PC-9 (cell line): ENCODE data around the gene CST6.

Source experiments
- CTCF ChIP-seq: fragments of 200-600 bp; sonication (generic); conservative IDR thresholded peaks from 2 replicates; pipeline ENCODE4 v1.6.1; 2017; ENCODE audit warnings: mixed run types, antibody characterized with exemption, mild to moderate bottlenecking, moderate library complexity
- EZH2 ChIP-seq: fragments of 200-600 bp; sonication (generic); IDR thresholded peaks from 2 replicates; pipeline ENCODE4 v1.8.0; 2017; ENCODE audit warnings: antibody characterized with exemption, low read depth

DNA sequence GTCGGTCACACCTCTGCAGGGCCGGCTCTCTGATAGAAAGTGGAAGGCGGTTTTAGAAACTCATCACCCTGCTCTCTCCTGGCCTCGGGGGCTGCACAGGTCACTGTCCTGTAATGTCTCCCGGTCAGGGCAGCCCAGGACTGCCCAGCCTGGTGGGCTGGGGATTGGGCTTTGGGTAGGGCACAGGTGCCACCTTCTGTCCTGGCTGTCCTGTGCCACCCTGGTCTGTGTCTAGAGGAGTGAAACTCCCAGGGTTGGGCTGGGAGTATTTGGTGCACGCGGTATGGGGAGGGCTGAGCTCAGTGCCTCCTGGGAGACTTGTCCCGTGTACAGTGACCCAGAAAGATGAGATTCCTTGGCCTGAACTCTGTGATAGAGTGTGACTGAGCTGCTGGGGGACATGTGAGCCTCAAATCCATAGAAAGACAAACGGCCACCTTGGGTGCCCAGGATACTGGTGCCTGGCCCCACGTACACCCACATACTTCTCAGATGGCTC is 32.5 kb upstream of the CST6 start:
- TF ChIP-seq CTCF (no peak), EZH2 (no peak)
